Natural killer cell (primary cell): ENCODE data around the gene ENO1. TPM values are rescaled to one million over a fixed set of nuclear protein-coding genes. Genes with fewer than 3 reads are reported as not detected.
A peak's percentile ranks its signal among the peaks of the same experiment; 100 is the strongest.

Experiments
- ATAC-seq, 3 donors: fragments of 150-1000 bp in 2 of 3; fragments of 200-7000 bp in 1 of 3; cut with Tn5 transposase; 1 replicate in 1 of 3; 2 replicates in 2 of 3; pipeline ENCODE4 v1.10.0; 2021; ENCODE audit warnings: mild to moderate bottlenecking in 2 of 3, moderate library complexity in 2 of 3
- DNase-seq, 2 donors: peaks; one replicate each; pipeline versions ENCODE4 v3.0.0 to v3.0.0-alpha.2; 2013 to 2021; ENCODE audit warnings: mixed read lengths in 1 of 2
- H3K27ac ChIP-seq: one replicate; pipeline ENCODE4 v1.5.1; 2013; ENCODE audit warnings: mild to moderate bottlenecking, low read length
- H3K27me3 ChIP-seq: one replicate; pipeline ENCODE4 v1.6.1; 2013; ENCODE audit warnings: low read length; ENCODE audit not compliant: control insufficient read depth, insufficient read depth
- H3K36me3 ChIP-seq: one replicate; pipeline ENCODE4 v1.6.1; 2013; ENCODE audit warnings: low read length; ENCODE audit not compliant: control insufficient read depth, insufficient read depth
- H3K4me1 ChIP-seq: one replicate; pipeline ENCODE4 v1.6.1; 2013; ENCODE audit warnings: low read length; ENCODE audit not compliant: control insufficient read depth, insufficient read depth
- H3K4me3 ChIP-seq: one replicate; pipeline ENCODE4 v1.5.1; 2013; ENCODE audit warnings: low read length
- H3K9me3 ChIP-seq: one replicate; pipeline ENCODE4 v1.6.1; 2013; ENCODE audit warnings: low read length; ENCODE audit not compliant: control insufficient read depth, insufficient read depth
- H3K27ac Mint-ChIP-seq, 2 donors: one replicate each; pipeline ENCODE4 v1.8.0; 2022; ENCODE audit warnings: mild to moderate bottlenecking in 2 of 2, mixed read lengths in 2 of 2, moderate library complexity in 1 of 2
- H3K27me3 Mint-ChIP-seq, 2 donors: one replicate each; pipeline ENCODE4 v1.8.0; 2022; ENCODE audit warnings: low read depth in 2 of 2, mixed read lengths in 2 of 2
- H3K36me3 Mint-ChIP-seq: one replicate; pipeline ENCODE4 v1.8.0; 2022; ENCODE audit warnings: mixed read lengths
- H3K4me1 Mint-ChIP-seq, 2 donors: one replicate each; pipeline ENCODE4 v1.8.0; 2022; ENCODE audit warnings: mixed read lengths in 2 of 2
- H3K4me3 Mint-ChIP-seq: one replicate; pipeline ENCODE4 v1.8.0; 2022; ENCODE audit warnings: mild to moderate bottlenecking, moderate library complexity, mixed read lengths
- H3K9me3 Mint-ChIP-seq, 2 donors: one replicate each; pipeline ENCODE4 v1.8.0; 2022; ENCODE audit warnings: mixed read lengths in 2 of 2
- CTCF ChIP-seq: fragments of 200-600 bp; IDR thresholded peaks from one replicate; pipeline ENCODE4 v1.8.0; 2022; ENCODE audit warnings: antibody characterized with exemption
- WGBS: methylation state at CpG from one replicate; pipeline ENCODE4 v1.1.7; 2013; ENCODE audit warnings: missing lambda C conversion rate; ENCODE audit not compliant: insufficient coverage; 5-methylcytosine and 5-hydroxymethylcytosine counted together
- intact Hi-C: fragments of 100-400 bp; cut with micrococcal nuclease; formaldehyde crosslinking; loops from one replicate; pipeline ENCODE4 v1.14.2; 2022
- total RNA-seq, 4 donors: library from RNA; stranded (reverse); fragments of 120-200 nt in 1 of 4; gene quantifications; one replicate each; pipeline versions ENCODE4 v1.2.3 to v1.2.4, GENCODE V29; 2013 to 2022

ENO1 gene
- total RNA-seq, 3 donors from 2014 or later (not counting 1 experiment from before 2014, with no cell fraction given): 254 to 299 (median 266) TPM

DNA sequence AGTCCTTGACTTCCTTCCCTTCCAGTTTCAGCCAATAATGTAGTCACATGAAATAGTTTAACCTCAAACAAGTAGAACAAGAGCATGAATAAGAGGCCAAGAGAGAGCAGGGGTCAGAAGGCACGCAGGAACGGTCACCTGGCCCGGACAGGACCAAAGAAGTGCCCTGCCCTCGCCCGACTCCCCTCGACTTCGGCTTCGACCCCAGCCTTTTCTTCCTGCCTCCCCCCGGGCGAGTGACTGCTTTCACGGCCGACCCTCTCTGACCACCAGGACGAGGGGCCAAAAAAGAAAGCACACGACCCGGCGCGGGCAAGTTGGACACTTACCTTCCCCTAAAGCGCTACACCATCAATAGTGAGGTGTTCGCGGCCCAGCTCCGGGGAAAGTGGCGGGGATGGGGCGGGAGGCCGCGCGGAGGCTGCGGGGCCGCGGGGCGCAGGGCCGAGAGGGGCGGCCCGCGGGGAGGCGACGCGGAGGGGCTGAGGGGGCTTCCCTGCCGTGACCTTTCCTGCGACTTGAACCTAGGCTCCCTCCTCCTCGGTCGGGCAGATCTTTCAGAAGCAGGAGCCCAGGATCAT is 61.6 kb downstream of the ENO1 start:
- intact Hi-C loops: loop anchor here (5.0 kb wide), 2 partner anchors 60 to 115 kb away; partner anchors contain the start of gene ENO1
- no peaks in the 10 kb centered on the region for H3K9me3 Mint-ChIP-seq
- Histone ChIP-seq H3K4me1 (peaks cover 2% of the 10 kb centered on the region), H3K27me3 (no peaks in the 10 kb centered on the region), H3K4me3 (peak overlapping the region; percentile 99), H3K9me3 (no peaks in the 10 kb centered on the region), H3K27ac (peak overlapping the region; percentile 98), H3K36me3 (no peaks in the 10 kb centered on the region)
- DNase-seq (peak in 1 of 2 donors; percentile 32), ATAC-seq (peak; percentile 12 to 17 (median 14))
- no peaks in the 10 kb centered on the region for H3K27me3 Mint-ChIP-seq
- peaks cover 35 to 39% of the 10 kb centered on the region in 2 donors for H3K4me1 Mint-ChIP-seq
- under 1% methylated on average over 41 of the region's 41 CpGs for WGBS
- peak overlapping the region; percentile 92 to 95 for H3K27ac Mint-ChIP-seq
- H3K36me3 Mint-ChIP-seq: no peaks in the 10 kb centered on the region
- TF ChIP-seq CTCF: no peak
- peak overlapping the region; percentile 94 for H3K4me3 Mint-ChIP-seq

DNA sequence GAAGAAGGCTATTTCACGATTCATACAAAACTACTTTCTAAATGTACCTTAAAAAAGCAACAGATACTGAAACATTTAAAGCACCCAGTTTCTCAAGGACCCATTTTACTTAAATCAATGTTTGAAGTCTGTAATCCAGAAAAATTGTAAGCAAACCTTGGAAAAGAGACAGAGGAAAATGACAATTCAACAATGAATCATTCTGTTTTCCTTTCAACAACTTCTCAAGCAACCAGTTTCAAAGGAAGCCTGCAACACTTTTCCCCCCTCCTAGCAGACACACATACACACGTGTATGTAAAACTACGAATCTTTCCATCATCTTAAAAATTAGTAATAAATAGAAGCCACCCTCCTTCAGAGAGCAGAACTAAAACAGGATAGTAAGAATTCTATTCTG is 62.2 kb downstream of the ENO1 start:
- ATAC-seq (no peak), DNase-seq (peak in 1 of 2 donors; percentile 15)
- peaks cover 35 to 39% of the 10 kb centered on the region in 2 donors for H3K4me1 Mint-ChIP-seq
- intact Hi-C loops: loop anchor here (5.0 kb wide), 2 partner anchors 61 to 114 kb away; partner anchors contain the start of gene ENO1
- TF ChIP-seq CTCF: no peak
- no peaks in the 10 kb centered on the region for H3K36me3 Mint-ChIP-seq
- Histone ChIP-seq H3K4me3 (peak overlapping the region; percentile 99), H3K36me3 (no peaks in the 10 kb centered on the region), H3K4me1 (peaks cover 2% of the 10 kb centered on the region), H3K27ac (peak overlapping the region; percentile 98), H3K9me3 (no peaks in the 10 kb centered on the region), H3K27me3 (no peaks in the 10 kb centered on the region)
- peak overlapping the region; percentile 94 for H3K4me3 Mint-ChIP-seq
- no peaks in the 10 kb centered on the region for H3K9me3 Mint-ChIP-seq
- peak overlapping the region; percentile 92 to 95 for H3K27ac Mint-ChIP-seq
- 0% methylated on average over 2 of the region's 3 CpGs for WGBS
- H3K27me3 Mint-ChIP-seq: no peaks in the 10 kb centered on the region

DNA sequence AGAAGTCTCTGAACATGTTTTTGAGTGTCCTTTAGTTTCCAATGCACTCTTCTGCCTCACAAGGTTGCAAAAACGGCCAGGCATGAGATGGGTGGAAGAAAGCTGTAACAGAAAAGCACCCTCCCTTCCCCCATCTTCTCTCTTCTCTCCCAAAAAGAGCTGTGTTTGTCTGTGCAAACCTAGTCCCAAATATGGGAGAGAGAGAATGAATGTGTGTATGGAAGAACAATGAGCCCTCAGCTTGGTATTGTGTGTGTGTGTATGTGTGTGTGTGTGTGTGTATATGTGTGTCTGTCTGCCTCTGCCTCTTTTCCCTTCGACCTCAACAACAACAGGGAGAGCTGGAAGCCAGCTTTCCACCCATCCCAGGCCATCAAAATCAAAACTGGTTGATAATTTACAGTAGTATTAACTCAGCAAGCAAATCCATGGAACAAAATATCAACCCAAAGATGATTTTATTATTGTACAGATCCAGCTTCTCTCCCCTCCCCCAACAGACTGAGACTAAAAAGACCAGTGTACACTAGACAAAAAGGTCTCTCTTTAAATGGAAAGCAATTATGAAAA is 62.8 kb downstream of the ENO1 start:
- Mint-ChIP-seq H3K27me3 (no peaks in the 10 kb centered on the region), H3K4me1 (peaks cover 37 to 39% of the 10 kb centered on the region in 2 donors), H3K9me3 (no peaks in the 10 kb centered on the region), H3K36me3 (no peaks in the 10 kb centered on the region), H3K27ac (peak overlapping the region; percentile 92 to 95), H3K4me3 (peak overlapping the region; percentile 94)
- no peak for TF ChIP-seq CTCF
- ATAC-seq: no peak
- Histone ChIP-seq H3K27me3 (no peaks in the 10 kb centered on the region), H3K9me3 (no peaks in the 10 kb centered on the region), H3K4me3 (no peak overlapping the region), H3K4me1 (peaks cover 2% of the 10 kb centered on the region), H3K27ac (peak overlapping the region; percentile 10), H3K36me3 (no peaks in the 10 kb centered on the region)
- intact Hi-C loops: loop anchor here (5.0 kb wide), 2 partner anchors 62 to 113 kb away; partner anchors contain the start of gene ENO1
- 17% methylated on average over 1 of the region's 2 CpGs for WGBS
- peak in 1 of 2 donors; percentile 19 for DNase-seq
